Astrocyte (in vitro differentiated cells and primary cell): ENCODE results near the gene STXBP1.

Experiments
- CTCF ChIP-seq: IDR thresholded peaks from 2 replicates; pipeline ENCODE4 v1.5.1; 2011; ENCODE audit warnings: low read depth, mild to moderate bottlenecking, inconsistent platforms, low read length, moderate library complexity; ENCODE audit not compliant: insufficient read depth
- EZH2 ChIP-seq: IDR thresholded peaks from 2 replicates; pipeline ENCODE4 v1.6.1; 2012; ENCODE audit warnings: mild to moderate bottlenecking, low read length, inconsistent platforms; ENCODE audit not compliant: insufficient read depth

DNA sequence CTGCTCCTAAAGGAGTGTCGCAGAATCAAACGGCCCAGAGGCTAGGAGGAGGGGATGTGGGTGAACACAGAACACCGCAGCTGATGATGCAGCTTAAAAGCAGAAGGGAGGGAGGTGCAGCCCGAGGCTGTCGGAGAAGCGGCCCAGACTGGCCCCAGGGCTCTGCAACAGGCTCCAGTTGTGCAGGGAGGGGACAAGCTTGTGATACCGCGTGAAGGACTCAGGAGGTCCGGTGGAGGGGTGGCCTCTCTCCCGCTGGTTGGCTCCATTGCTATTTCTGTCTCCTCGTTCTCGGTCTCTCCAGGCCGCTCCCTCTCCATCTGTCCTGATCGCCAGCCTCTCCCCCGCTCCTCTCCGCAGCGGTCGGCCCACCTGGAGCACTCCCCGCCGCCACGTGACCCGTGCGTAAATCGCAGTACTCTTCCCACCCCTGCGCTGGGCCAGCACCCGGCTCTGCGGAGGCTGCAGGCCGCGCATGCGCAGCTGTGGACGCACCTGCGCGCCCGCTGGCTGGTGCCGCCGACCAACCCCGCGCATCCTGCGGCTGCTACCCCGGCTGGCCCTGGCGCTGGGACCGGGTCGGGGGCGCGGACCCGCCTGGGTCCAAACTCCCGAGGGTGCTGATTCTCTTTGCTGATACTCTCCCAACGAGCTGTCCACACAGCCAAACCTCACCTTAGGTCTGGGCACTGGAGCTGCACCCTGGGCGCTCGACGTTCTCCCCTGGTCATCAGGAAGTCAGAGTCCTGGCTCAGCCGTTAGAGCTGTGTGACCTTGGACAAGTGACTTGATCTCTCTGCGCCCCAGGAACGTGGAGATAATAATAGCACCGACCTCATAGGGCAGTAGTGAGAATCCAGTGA is 3.7 kb upstream of the STXBP1 start:
- TF ChIP-seq CTCF (no peak), EZH2 (no peak)
